CD4-positive, alpha-beta T cell treated with Interleukin-2 at 100 ng/mL for 4 hours (primary cell): ENCODE results near the gene MRPS23.
"Not testable (repeated sequence)": the region's sequence is repeated elsewhere in the genome, so short reads cannot be mapped to it uniquely, and the experiment has no call there.

Experiments
- DNase-seq: peaks from one replicate; pipeline ENCODE4 v3.0.0-alpha.2; 2020; ENCODE audit warnings: low spot score

The MRPS23 gene

DNA sequence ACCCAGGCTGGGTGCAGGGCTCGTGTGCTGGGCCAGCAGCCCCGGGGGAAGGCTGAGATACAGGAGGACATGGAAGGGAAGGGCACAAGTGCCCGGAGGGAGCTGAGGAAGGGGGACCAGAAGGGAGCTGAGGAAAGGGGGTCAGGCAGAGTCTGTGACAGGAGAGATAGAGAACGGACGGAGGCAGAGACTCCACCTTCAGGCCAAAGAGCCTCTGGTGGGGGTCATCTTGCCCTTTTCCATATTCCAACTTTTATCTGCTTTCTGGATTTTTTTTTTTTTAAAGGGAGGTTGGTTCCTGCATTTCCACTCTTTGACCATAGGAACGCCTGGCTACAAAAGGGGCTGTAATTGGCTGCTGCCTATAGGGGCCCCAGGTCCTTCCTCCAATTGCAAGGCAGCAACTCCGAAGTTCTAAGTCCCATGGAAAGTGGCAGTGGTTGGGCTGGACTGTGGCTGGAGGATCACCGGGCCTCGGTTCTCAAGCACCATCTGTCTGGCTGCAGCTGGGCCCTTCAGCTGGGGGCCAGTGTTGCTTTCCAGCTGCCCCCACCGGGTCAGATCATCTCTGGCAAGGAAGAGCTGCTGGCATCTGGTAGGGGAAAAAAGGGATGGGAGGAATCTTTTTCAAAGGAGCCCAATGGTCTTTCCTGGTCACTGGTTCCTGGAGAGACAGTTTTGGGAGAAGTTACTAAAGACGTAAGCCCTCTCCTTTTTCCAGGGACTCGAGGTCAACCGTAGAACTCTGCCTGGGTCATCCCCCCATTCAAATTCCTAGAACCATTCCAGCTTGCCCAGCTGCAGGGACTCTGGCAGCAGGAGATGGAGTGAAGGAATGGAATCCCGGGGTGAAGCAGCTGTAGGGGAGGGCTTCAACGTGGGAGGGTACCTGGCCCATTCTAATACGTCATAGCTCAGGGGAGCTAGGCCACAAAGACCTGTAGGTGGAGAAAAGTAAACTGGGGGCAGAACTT, 13.1 kb upstream of the MRPS23 start:
- no peak for DNase-seq

DNA sequence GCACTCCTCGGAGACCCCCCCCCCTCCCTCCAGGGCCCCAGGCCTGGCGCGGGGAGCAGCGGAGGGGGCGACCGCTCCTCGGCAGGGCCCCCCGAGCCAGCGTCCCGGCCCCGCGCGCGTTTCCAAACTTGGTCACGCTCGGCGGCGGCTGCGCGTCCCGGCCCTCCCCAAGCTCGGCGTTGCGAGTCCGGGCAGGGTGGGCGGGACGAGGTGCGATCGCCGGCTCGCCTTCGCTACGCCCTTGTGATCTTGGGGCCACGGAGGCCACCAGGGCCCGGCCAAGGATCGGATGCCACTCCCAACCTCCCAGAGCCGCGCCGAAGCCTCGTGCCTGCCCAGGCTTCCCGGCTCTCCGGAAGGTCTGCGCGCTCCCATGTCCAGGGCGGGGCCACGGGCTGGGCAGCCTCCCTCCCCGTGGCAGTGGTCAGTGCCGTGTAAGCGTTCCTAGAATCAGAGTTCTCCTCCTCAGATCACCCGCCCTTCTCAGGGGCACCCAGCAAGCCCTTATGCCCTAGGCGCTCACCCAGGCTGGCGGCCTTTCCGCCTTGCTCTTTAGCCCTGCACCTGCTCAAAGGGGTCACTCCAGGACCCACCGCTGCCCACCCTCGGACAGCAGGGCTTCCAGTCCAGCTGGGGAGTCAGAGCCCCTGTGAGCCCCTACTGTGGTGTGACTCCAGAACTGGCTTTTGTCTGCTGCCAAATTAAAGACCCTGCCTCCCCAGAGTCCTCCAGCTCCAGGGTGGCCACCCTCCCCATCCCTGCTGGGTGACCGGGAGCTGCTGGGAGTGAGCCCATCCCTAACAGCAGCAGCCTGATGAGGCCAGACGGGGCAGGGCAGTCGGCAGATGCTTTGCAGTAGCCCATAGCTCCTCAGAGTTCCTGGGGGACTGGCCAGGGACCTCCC, 12.2 kb upstream of the MRPS23 start:
- DNase-seq = no peak

DNA sequence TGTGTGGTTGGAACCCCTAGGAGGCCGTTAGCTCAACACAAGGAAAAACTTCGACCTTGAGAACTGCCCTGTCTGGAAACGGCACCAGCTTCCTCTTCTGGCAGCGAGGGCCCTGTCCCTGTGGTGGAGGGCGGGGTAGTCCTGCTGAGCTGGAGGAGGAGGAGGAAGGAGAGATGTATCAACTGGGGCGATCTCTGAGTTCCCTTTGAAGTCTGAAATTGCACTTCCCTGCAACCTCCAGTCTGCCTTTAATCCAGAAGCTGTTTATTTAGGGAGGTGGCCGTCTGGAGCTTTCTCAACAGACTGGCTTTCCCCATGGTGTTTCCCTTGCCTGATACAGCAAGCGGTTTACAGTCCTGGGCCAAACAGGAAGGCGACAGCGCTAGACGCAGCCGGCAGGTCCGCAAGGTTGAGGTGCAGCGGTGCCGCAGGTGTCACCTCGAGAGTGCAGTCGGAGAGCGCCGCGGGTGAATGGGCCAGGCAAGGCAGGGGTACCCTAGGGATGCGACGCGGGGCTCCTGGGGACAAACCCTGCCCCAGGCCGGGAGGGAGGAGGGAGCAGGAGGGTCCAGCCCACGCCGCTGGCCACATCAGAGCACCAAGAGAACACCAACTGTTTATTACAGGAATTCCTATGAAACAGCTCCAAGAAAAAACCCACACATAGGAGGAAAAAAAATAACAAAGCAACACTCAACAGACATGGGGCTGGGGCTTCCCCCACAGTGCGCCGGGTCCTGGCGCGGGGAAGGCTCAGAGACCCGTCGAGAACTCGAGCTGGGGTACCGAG, 11.4 kb upstream of the MRPS23 start:
- DNase-seq = peak; percentile 36

DNA sequence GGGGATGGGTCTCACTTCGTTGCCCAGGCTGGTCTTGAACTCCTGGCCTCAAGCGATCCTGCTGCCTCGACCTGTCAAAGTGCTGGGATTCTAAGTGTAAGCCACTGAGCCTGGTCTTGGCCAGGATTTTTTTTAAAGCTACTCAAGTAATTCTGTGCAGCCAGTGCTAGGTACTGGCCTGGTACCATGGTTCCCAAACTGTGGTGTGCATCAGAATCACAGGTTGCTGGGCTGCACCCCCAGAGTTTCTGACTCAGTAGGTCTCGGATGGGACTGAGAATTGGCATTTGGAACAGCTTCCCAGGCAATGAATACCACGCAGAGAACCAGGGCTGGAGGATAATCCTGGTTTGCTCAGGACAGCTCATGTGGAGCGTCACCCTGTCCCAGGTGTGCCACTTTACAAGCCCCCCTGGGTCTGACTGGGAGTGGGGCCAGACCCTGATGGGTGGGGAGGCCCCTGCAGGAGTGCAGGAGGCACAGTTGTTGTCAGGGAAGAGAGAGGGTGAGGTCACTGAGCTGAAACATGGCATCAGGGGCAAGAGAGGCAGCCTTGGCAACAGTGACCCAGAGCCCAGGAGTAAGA, 10.7 kb upstream of the MRPS23 start:
- DNase-seq = no peak

DNA sequence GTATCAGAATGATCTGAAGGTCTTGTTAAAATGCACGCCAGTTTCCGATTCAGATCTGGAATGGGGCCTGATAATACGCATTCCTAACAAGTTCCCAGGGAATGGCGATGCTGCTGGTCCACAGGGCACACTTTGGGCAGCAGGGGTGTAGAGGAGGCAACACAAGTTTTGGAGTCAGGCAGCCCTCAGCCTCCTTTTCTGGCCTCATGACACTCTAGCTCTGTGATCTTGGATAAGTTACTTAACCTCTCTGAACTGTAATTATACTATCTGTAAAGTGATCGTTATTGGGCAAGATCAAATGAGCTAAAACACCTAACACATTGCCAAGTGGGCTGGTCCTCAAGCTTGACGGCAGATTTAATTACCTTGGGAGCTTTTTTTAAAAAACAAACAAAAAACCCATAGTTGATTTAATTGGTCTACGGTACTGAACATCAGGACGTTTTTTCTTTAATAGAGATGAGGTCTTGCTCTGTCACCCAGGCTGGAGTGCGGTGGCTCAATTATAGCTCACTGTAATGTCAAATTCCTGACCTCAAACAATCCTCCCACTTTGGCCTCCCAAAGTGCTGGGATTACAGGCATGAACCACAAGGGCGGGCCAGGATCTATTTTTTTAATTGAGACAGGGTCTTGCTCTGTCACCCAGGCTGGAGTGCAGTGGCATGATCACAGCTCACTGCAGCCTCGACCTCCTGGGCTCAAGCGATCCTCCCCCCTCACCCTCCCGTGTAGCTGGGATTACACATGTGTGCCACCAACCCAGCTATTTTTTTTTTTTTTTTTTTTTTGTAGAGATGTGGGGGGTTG, 10.0 kb upstream of the MRPS23 start:
- DNase-seq = no peak

DNA sequence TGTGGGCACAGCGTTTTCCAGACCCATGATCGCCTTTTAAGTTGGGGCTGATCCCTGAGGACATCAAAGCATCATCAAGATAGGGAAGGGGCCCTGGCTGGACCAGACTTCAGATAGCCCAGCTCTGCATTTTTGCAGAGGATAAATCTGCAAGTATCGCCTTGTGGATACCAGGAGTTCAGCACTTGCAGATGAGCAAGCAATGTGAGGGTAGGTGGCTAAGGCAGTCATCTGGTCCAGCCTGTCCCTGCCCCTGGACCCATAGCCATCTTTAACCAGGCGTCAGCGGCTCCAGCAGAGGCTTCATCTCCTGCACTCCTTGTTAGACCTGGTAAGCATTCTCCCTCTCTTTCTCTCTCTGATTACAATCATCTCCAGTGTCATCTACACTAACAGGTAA, 9.0 kb upstream of the MRPS23 start:
- no peak for DNase-seq

DNA sequence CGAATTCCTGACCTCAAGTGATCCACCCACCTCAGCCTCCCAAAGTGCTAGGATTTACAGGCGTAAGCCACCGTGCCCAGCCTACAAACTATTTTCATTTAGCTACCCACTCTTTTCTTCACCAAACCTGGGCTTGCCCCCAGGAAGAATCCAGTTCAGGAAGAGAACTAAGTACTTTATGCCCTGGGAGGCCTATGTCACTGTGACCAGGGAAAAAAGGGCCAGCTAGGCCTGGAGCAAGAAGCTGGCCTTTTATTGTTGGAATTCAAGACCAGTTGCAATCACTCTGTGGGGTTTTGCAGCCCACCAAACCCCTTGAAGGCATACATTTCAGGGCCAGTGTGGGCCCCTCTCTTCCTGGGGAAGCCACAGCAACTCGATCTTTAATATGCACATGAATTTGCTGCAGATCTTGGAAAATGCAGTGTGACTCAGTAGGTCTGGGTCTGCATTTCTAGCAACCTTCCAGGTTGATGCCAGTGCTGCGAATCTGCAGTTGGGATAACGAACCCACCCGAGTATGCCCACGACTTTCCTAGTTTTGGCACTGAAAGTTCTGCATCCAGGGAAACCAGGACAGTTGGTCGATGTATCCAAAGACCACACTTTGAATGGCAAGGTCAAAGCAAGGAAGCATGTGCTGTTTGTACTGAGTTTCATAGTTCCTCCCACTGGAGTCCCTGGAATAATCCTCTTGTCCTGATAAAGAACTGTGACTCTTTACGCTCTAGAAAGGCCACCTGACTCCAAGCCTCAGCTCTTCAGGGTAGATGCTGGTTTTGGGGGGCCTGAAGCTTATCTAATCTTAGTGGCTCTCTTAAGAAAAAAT, 7.2 kb upstream of the MRPS23 start:
- no peak for DNase-seq

DNA sequence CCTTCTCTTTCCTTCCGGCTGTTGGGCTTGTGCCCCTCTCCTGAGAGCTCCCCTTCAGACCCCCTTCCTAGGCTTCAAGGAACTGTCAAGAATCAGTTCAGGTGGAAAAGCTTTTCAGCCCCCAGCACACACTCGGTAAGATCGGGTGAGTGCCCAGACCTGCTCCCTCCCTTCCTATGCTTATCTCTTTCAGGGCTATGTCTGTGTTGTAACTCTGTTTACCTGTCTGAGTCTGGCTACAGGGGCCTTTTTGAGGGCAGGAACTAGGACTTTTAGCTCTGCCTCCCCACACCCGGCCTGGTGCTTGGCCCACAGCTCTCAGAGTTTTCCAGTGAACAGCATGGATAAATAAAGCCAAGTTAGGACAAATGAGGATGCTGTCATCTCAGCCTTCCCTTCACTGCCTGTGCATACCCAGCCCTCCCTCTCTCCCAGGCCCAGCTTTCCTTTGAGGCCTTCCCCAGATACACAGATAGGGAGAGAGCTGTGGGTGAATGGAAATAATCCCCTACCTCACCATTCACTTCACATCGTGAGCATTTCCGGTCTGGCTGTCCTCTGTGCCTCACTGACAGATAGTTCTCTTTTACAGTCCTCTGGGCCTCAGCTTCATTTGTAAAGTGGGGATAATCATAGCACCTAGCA, 5.7 kb upstream of the MRPS23 start:
- no peak for DNase-seq

DNA sequence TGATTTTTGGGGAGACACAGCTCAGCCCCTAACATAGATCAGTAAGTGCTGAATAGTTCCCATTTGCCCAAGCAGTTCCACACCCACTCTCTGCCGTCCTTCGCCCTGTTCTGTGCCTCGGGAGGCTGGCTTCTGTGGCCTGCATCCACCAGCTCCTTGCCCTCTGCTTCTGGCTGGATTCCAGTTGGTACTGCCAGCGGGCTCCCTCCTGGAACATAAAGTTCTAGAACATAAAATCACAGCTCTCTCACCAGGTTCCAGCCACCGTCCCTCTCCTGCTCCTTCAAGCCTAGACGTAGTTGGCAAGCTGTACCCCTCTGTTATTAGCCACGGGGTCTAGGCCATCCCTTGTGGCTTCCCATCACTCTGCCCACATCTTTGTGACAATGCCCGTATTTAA, 3.9 kb upstream of the MRPS23 start:
- DNase-seq = no peak

DNA sequence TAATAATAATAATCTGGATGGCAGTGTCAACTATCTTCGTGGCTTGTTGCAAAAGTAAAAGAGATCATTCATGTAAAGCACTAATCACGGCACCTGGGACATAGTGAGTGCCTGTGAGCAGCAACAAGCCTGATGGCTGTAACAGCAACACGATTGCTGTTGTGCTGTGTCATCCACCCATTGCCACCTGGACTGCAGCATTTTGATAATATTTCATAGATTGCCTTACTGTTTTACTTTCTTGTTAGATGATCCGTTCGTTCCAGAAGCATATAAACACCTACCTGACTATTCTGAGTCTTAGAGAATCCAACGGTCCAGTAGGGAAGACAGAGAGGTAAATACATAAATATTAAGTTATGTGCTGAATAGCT, 3.1 kb upstream of the MRPS23 start:
- no peak for DNase-seq

DNA sequence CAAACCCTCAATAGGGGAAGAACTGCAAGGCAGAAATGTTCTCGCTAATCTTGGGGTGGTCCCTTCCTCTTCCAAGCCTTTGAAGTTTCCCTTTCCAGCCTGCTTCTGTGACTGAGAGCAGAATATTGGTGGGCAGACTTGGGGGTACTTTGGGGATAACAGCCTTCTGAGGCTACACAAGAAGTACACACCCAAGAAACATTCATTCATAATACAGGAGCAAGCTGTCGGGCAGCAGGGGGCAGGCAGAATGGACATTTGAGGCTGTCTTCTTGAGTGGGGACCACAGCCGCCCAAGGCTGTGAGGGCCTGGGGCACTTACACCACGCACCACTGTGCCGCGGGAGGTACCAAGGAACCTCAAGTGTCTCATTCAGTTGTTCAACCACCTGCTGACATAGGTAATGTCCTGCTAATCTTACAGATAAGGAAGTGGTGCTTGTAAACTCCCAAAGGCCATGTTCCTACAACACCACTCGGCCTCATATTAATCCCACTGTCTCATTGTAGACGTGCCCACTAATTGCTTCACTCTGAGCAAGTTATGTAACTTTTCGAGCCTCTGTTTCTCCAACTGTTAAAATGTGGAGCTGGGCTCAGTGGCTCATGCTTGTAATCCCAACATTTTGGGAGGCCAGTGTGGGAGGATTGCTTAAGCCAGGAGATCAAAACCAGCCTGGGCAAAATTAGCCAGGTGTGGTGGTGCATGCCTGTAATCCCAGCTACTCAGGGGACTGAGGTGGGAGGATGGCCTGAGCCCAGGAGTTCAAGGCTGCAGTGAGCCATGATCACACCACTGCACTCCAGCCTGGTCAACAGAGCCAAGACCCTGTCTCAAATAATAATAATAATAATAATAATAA, 2.5 kb upstream of the MRPS23 start:
- no peak for DNase-seq

DNA sequence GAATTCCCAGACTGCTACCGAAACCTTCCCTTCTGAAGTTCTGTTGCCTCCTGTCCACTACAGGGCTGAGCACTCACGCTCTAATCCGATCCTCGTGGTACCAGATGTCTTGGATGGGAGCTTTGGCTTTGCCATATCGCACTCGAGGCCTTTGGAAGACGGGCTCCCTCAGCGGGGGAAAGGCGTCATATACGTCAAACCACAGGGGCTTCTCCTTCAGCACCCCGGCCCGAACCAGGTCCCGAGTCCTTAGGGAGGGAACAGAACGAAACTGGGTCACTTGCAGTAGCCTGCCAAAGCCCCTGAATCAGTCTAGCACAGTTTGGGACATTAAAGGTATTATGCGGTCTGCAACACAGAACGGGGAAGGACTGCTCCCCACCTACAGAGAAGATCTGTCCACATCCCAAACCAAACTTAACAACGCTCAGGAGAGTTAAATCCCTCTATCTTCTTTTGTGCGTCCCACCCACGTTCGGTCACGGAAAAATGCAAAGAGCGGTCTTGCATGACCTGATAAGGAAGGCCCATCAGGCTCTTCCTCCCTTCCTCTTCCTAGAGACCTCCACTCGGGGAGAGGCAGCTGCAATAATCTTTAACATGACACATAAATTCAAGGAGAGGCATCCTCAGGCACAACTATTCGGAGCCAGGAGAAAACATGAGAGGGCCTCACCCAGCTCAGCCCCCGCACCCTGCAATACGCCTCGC, 526 bp downstream of the MRPS23 start:
- no peak for DNase-seq

DNA sequence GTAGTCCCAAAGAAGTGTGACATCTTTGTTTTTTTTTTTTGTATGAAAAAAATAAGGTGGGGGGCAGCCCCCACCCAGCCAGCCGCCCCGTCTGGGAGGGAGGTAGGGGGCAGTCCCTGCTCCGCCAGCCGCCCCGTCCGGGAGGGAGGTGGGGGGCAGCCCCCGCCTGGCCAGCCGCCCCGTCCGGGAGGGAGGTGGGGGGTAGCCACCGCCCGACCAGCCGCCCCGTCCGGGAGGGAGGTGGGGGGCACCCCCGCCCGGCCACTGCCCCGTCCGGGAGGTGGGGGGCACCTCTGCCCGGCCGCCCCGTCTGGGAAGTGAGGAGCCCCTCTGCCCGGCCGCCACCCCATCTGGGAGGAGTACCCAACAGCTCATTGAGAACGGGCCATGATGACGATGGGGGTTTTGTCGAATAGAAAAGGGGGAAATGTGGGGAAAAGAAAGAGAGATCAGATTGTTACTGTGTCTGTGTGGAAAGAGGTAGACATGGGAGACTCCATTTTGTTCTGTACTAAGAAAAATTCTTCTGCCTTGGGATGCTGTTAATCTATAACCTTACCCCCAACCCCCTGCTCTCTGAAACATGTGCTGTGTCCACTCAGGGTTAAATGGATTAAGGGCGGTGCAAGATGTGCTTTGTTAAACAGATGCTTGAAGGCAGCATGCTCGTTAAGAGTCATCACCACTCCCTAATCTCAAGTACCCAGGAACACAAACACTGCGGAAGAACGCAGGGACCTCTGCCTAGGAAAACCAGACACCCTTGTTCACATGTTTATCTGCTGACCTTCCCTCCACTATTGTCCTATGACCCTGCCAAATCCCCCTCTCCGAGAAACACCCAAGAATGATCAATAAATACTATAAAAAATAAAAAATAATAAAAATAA, 3.5 kb downstream of the MRPS23 start:
- not testable (repeated sequence) for DNase-seq

DNA sequence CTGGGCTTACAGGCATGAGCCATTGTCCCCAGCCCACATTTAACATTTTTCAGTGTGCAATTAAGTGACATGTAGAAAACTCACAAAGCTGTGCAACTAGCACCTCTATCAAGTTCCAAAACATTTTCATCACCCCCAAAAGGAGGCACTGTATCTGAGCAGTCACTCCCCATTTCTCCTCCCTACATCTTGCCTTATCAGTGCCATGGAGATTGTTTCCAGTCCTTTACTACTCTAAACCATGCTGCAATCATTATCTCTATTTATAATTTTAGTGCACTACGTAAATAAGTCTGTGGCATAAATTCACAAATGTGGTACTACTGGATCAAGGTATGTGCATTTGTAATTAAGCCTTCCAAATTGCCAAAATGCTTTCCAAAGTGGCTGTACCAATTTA, 7.6 kb downstream of the MRPS23 start:
- no peak for DNase-seq

DNA sequence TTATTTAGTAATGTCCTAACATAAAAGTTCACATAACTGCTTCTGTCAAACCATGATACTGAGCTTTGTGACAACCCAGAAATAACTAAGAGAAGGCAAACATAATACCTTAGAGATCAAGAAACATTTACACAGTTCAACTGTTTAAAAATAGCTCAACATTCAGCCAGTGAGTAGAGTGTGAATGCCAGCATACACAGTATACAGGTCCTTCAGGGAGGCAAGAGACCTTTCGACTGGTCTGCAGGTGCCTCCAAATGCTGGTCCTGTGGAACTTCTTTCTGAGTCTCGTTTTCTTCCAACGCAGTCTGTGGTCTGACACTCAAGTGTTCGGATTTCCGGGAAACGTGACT, 10.3 kb downstream of the MRPS23 start:
- no peak for DNase-seq

DNA sequence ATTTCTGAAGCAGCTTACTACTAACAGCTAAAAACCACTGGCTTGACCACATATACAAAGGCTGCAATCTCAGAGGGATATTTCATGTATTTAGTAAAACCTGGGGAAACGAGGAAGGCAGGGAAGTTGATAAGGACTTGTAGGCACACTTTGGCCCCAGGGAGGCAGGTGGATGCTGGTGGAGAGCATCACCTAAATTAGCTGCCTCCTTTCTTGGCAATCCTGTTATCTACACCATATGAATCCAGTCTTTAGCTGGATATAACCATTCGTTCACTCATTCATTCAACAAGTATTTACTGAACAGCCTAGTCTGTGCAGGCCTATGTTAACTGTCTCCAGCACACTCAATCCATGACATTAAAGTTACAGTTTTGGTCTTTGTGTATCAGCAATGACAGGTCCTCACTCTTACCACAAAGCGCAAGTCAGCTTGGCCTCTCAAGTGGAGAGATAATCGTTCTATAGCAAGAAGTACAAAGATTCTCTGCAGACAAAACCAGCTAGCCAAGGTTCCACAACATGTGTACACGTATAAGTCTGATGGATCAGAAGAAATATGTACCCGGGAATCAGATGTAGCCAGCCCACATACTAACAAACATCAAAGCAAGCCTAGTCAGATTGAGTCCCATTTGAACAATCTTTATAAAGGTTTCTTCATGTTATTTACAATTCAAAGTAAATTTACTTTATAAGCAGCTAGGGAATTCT, 10.8 kb downstream of the MRPS23 start:
- DNase-seq = no peak
